Measurements from ENCODE around the gene CBFA2T3.
A peak's percentile ranks its signal among the peaks of the same experiment; 100 is the strongest.

Gene CBFA2T3

GRCh38 chr16:88872650-88873331 is 104.2 kb downstream of the CBFA2T3 start:
- H3K9ac ChIP-seq (ENCODE audit: low read length), result no peak overlapping the region
- peaks cover 11% of the 10 kb centered on the region for H3K27me3 ChIP-seq (ENCODE audit: control insufficient read depth, insufficient read depth, low read length)
- no peak overlapping the region for H3K4me3 ChIP-seq (ENCODE audit: low read length)
- no peaks in the 10 kb centered on the region for H3K36me3 ChIP-seq (ENCODE audit: control insufficient read depth, insufficient read depth, low read length)
- no peaks in the 10 kb centered on the region for H3K4me1 ChIP-seq (ENCODE audit: control insufficient read depth, insufficient read depth, low read length)
- no peak overlapping the region for H3K27ac ChIP-seq (ENCODE audit: low read depth, low read length)

- Histone ChIP-seq H3K4me3 (ENCODE audit: low read length) (no peak overlapping the region), H3K36me3 (ENCODE audit: control insufficient read depth, insufficient read depth, low read length) (no peaks in the 10 kb centered on the region), H3K27me3 (ENCODE audit: control insufficient read depth, insufficient read depth, low read length) (peaks cover 11% of the 10 kb centered on the region), H3K9ac (ENCODE audit: low read length) (no peak overlapping the region), H3K4me1 (ENCODE audit: control insufficient read depth, insufficient read depth, low read length) (no peaks in the 10 kb centered on the region), H3K27ac (ENCODE audit: low read depth, low read length) (no peak overlapping the region)
These were observed 105.1 kb downstream of the CBFA2T3 start for GRCh38 chr16:88871730-88872416.

DNA sequence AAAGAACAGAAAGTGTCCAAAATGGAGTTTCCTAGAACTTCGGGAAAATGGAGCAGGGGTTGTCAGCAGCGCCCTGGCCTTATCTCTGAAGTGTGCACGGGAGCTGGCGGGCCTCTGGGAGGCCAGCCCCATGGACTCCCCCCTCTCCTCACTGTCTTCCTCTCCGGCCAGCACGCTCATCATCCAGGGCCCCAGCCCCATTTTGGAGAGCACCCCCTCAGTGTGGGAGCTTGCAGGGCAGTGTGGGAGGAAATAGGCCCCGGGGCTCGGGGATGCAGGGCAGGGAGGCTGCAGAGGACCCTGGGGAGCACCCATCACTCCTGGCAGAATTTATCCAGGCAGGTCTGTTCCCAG is 105.7 kb downstream of the CBFA2T3 start:
- peaks cover 11% of the 10 kb centered on the region for H3K27me3 ChIP-seq (ENCODE audit: control insufficient read depth, insufficient read depth, low read length)
- H3K4me1 ChIP-seq (ENCODE audit: control insufficient read depth, insufficient read depth, low read length), result no peaks in the 10 kb centered on the region
- H3K9ac ChIP-seq (ENCODE audit: low read length), result no peak overlapping the region
- H3K27ac ChIP-seq (ENCODE audit: low read depth, low read length), result no peak overlapping the region
- no peak overlapping the region for H3K4me3 ChIP-seq (ENCODE audit: low read length)
- no peaks in the 10 kb centered on the region for H3K36me3 ChIP-seq (ENCODE audit: control insufficient read depth, insufficient read depth, low read length)

- H3K4me1 ChIP-seq (ENCODE audit: control insufficient read depth, insufficient read depth, low read length), result no peaks in the 10 kb centered on the region
- no peaks in the 10 kb centered on the region for H3K36me3 ChIP-seq (ENCODE audit: control insufficient read depth, insufficient read depth, low read length)
- H3K4me3 ChIP-seq (ENCODE audit: low read length), result peak overlapping the region; percentile 32
- peaks cover 11% of the 10 kb centered on the region for H3K27me3 ChIP-seq (ENCODE audit: control insufficient read depth, insufficient read depth, low read length)
- no peak overlapping the region for H3K9ac ChIP-seq (ENCODE audit: low read length)
- H3K27ac ChIP-seq (ENCODE audit: low read depth, low read length), result no peak overlapping the region
These were observed 106.2 kb downstream of the CBFA2T3 start for GRCh38 chr16:88870608-88871348.

DNA sequence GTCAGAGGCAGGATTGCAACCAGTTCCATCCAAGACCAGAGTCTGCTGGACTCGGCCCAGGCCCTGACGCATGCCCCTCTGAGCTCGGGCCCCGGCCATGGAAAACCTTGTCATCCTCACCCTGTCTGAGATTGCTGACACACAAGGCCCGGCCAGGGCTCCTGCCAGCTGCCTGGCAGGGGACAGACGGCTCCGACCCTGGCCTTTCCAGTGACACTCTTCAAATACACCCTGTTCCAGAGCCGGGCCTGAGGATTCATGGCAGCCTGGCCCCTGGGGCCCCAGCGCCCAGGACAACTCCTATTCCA is 107.4 kb downstream of the CBFA2T3 start:
- Histone ChIP-seq H3K36me3 (ENCODE audit: control insufficient read depth, insufficient read depth, low read length) (no peaks in the 10 kb centered on the region), H3K27me3 (ENCODE audit: control insufficient read depth, insufficient read depth, low read length) (peaks cover 11% of the 10 kb centered on the region), H3K4me1 (ENCODE audit: control insufficient read depth, insufficient read depth, low read length) (no peaks in the 10 kb centered on the region), H3K27ac (ENCODE audit: low read depth, low read length) (no peak overlapping the region), H3K9ac (ENCODE audit: low read length) (no peak overlapping the region), H3K4me3 (ENCODE audit: low read length) (no peak overlapping the region)

GRCh38 chr16:88868974-88869672 is 107.9 kb downstream of the CBFA2T3 start:
- H3K27me3 ChIP-seq (ENCODE audit: control insufficient read depth, insufficient read depth, low read length), result peaks cover 11% of the 10 kb centered on the region
- no peak overlapping the region for H3K27ac ChIP-seq (ENCODE audit: low read depth, low read length)
- no peak overlapping the region for H3K9ac ChIP-seq (ENCODE audit: low read length)
- H3K4me1 ChIP-seq (ENCODE audit: control insufficient read depth, insufficient read depth, low read length), result no peaks in the 10 kb centered on the region
- no peaks in the 10 kb centered on the region for H3K36me3 ChIP-seq (ENCODE audit: control insufficient read depth, insufficient read depth, low read length)
- H3K4me3 ChIP-seq (ENCODE audit: low read length), result no peak overlapping the region

GRCh38 chr16:88867581-88868246 is 109.3 kb downstream of the CBFA2T3 start:
- no peaks in the 10 kb centered on the region for H3K4me1 ChIP-seq (ENCODE audit: control insufficient read depth, insufficient read depth, low read length)
- H3K27ac ChIP-seq (ENCODE audit: low read depth, low read length), result no peak overlapping the region
- no peak overlapping the region for H3K9ac ChIP-seq (ENCODE audit: low read length)
- H3K36me3 ChIP-seq (ENCODE audit: control insufficient read depth, insufficient read depth, low read length), result no peaks in the 10 kb centered on the region
- no peak overlapping the region for H3K4me3 ChIP-seq (ENCODE audit: low read length)
- H3K27me3 ChIP-seq (ENCODE audit: control insufficient read depth, insufficient read depth, low read length), result peaks cover 11% of the 10 kb centered on the region

DNA sequence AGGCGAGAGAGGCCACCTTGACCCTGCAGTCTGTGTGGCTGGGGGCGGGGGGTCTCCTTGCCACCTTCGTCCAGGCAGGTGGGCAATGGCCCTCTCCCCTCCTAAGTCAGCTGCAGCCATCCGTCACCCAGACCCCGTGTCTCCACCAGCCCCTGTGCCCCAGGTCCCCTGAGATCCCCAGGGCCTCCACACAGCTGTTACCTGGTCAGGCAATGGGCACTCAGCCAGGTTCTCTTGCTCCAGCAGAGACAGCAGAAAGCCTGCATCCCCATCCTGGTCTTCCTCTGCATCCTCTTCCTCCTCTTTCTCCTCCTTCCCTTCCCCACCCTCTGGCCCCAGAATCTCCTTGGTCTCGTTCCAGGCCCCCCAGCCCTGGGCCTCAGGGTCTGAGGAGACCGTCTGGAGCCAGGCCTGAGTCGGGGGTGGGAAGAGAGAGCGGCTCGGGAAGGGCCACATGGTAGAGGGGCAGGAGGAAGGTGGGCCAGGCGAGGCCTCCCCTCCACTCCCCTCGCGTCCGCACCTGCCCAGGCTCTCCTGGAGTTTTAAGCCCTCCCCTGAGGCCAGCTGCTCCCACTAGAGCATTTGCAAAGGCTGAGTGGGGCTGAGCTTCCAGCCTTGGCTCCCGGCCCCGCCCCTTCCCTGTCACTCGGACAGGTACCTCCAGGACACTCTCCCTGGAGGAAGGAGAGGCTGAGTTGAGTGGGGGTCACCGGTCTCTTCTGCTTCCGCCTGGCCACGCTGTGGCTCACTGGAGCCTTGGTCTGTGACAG is 110.7 kb downstream of the CBFA2T3 start, which contains the start of gene PABPN1L:
TSS of gene PABPN1L (minus strand) at position 510 of the 770 bp plus-strand sequence. CDS start at position 456, 54 bp downstream.
- Histone ChIP-seq H3K27ac (ENCODE audit: low read depth, low read length) (no peak within 1 kb of the TSS), H3K27me3 (ENCODE audit: control insufficient read depth, insufficient read depth, low read length) (peaks cover 7% of the 10 kb centered on the region), H3K9ac (ENCODE audit: low read length) (no peak within 1 kb of the TSS), H3K4me3 (ENCODE audit: low read length) (no peak within 1 kb of the TSS), H3K4me1 (ENCODE audit: control insufficient read depth, insufficient read depth, low read length) (no peaks in the 10 kb centered on the region), H3K36me3 (ENCODE audit: control insufficient read depth, insufficient read depth, low read length) (no peaks in the 10 kb centered on the region)

- no peak overlapping the region for H3K27ac ChIP-seq (ENCODE audit: low read depth, low read length)
- H3K27me3 ChIP-seq (ENCODE audit: control insufficient read depth, insufficient read depth, low read length), result peaks cover 1% of the 10 kb centered on the region
- H3K4me3 ChIP-seq (ENCODE audit: low read length), result no peak overlapping the region
- no peaks in the 10 kb centered on the region for H3K4me1 ChIP-seq (ENCODE audit: control insufficient read depth, insufficient read depth, low read length)
- peaks cover 3% of the 10 kb centered on the region for H3K36me3 ChIP-seq (ENCODE audit: control insufficient read depth, insufficient read depth, low read length)
- no peak overlapping the region for H3K9ac ChIP-seq (ENCODE audit: low read length)
These were observed 111.3 kb downstream of the CBFA2T3 start for GRCh38 chr16:88865742-88866141.

DNA sequence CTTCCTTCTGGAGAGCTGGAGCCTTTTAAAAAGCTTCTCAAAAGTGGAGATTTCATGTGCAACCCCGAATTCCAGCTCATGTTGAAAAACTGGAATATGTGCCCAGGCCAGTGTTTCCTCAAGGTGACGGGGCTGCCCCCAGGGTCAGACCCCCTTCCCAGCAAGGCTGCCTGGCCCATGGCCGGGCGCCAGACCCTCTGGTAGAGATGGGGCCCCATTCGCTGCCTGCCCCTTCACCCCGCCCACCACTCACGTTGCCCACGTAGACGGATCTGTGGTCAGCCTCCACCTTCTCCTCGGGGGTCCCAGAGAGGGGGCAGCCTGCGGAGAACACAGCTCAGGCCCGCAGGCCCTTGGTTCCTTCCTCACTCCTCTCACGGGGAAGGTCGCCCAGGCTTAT is 111.7 kb downstream of the CBFA2T3 start:
- no peaks in the 10 kb centered on the region for H3K4me1 ChIP-seq (ENCODE audit: control insufficient read depth, insufficient read depth, low read length)
- H3K27me3 ChIP-seq (ENCODE audit: control insufficient read depth, insufficient read depth, low read length), result no peaks in the 10 kb centered on the region
- H3K4me3 ChIP-seq (ENCODE audit: low read length), result no peak overlapping the region
- H3K36me3 ChIP-seq (ENCODE audit: control insufficient read depth, insufficient read depth, low read length), result peaks cover 6% of the 10 kb centered on the region
- no peak overlapping the region for H3K9ac ChIP-seq (ENCODE audit: low read length)
- H3K27ac ChIP-seq (ENCODE audit: low read depth, low read length), result no peak overlapping the region

- H3K9ac ChIP-seq (ENCODE audit: low read length), result no peak overlapping the region
- H3K36me3 ChIP-seq (ENCODE audit: control insufficient read depth, insufficient read depth, low read length), result peaks cover 12% of the 10 kb centered on the region
- H3K4me3 ChIP-seq (ENCODE audit: low read length), result no peak overlapping the region
- no peaks in the 10 kb centered on the region for H3K27me3 ChIP-seq (ENCODE audit: control insufficient read depth, insufficient read depth, low read length)
- no peak overlapping the region for H3K27ac ChIP-seq (ENCODE audit: low read depth, low read length)
- no peaks in the 10 kb centered on the region for H3K4me1 ChIP-seq (ENCODE audit: control insufficient read depth, insufficient read depth, low read length)
These were observed 112.5 kb downstream of the CBFA2T3 start for GRCh38 chr16:88864521-88864920.

All from rectal smooth muscle tissue (tissue), 1 donor.